Liver (tissue), 9 donors: ENCODE measurements around the gene HOXB2. TPM values are rescaled to one million over a fixed set of nuclear protein-coding genes. Genes with fewer than 3 reads are reported as not detected.

Experiments used
- DNase-seq: peaks from one replicate; pipeline ENCODE4 v3.0.0-alpha.2; 2017; ENCODE audit warnings: low spot score
- H3K27ac ChIP-seq, 2 donors: one replicate each; pipeline ENCODE4 v1.7.0; 2013; ENCODE audit warnings: inconsistent platforms in 2 of 2, low read length in 2 of 2, control low read depth in 1 of 2, low read depth in 1 of 2, mild to moderate bottlenecking in 1 of 2
- H3K27me3 ChIP-seq, 4 donors: one replicate each; pipeline versions ENCODE4 v1.6.1 to v1.7.0; 2013; ENCODE audit warnings: low read length in 3 of 4, inconsistent platforms in 1 of 4, mild to moderate bottlenecking in 1 of 4, moderate library complexity in 1 of 4; ENCODE audit not compliant: control insufficient read depth in 4 of 4, insufficient read depth in 4 of 4
- H3K36me3 ChIP-seq, 4 donors: one replicate each; pipeline versions ENCODE4 v1.6.1 to v1.7.0; 2013; ENCODE audit warnings: low read length in 3 of 4, mild to moderate bottlenecking in 3 of 4, low read depth in 1 of 4, moderate library complexity in 1 of 4; ENCODE audit not compliant: control insufficient read depth in 4 of 4, insufficient read depth in 3 of 4
- H3K4me1 ChIP-seq, 4 donors: one replicate each; pipeline versions ENCODE4 v1.6.1 to v1.7.0; 2013; ENCODE audit warnings: low read length in 3 of 4, mild to moderate bottlenecking in 3 of 4, moderate library complexity in 1 of 4; ENCODE audit not compliant: control insufficient read depth in 4 of 4, insufficient read depth in 4 of 4
- H3K4me3 ChIP-seq, 3 donors: one replicate each; pipeline versions ENCODE4 v1.6.1 to v1.7.0; 2013; ENCODE audit warnings: low read length in 3 of 3, control low read depth in 1 of 3, low read depth in 1 of 3, mild to moderate bottlenecking in 1 of 3
- H3K9ac ChIP-seq, 2 donors: one replicate each; pipeline ENCODE4 v1.7.0; 2013; ENCODE audit warnings: low read length in 2 of 2, mild to moderate bottlenecking in 2 of 2, moderate library complexity in 2 of 2, control low read depth in 1 of 2, low read depth in 1 of 2
- H3K9me3 ChIP-seq, 4 donors: one replicate each; pipeline versions ENCODE4 v1.6.1 to v1.7.0; 2013; ENCODE audit warnings: low read length in 3 of 4; ENCODE audit not compliant: control insufficient read depth in 4 of 4
- ATF3 ChIP-seq: IDR thresholded peaks from 2 replicates; pipeline ENCODE4 v1.6.1; 2016; ENCODE audit warnings: antibody characterized with exemption
- CTCF ChIP-seq: fragments of 150-350 bp; IDR thresholded peaks from 2 replicates; pipeline ENCODE4 v1.5.1; 2017; ENCODE audit warnings: improper control_type of control experiment, low read depth, low read length; ENCODE audit not compliant: missing input control
- EGR1 ChIP-seq, 2 donors: IDR thresholded peaks; 2 replicates each; pipeline ENCODE4 v1.6.1; 2016 to 2018; ENCODE audit warnings: antibody characterized with exemption in 2 of 2, low read depth in 2 of 2
- FOXA1 ChIP-seq: IDR thresholded peaks from 2 replicates; pipeline ENCODE4 v1.6.1; 2016; ENCODE audit warnings: antibody characterized with exemption
- FOXA2 ChIP-seq: IDR thresholded peaks from 2 replicates; pipeline ENCODE4 v1.6.1; 2016; ENCODE audit warnings: antibody characterized with exemption
- GABPA ChIP-seq, 2 donors: IDR thresholded peaks in 1 of 2; conservative IDR thresholded peaks in 1 of 2; 2 replicates each; pipeline ENCODE4 v1.6.1; 2016; ENCODE audit warnings: antibody characterized with exemption in 2 of 2, mild to moderate bottlenecking in 1 of 2, moderate library complexity in 1 of 2
- HNF4A ChIP-seq, 2 donors: conservative IDR thresholded peaks; 2 replicates each; pipeline ENCODE4 v1.6.1; 2016; ENCODE audit warnings: antibody characterized with exemption in 2 of 2, mild to moderate bottlenecking in 2 of 2
- HNF4G ChIP-seq: IDR thresholded peaks from 2 replicates; pipeline ENCODE4 v1.6.1; 2016; ENCODE audit warnings: antibody characterized with exemption
- JUND ChIP-seq, 2 donors: IDR thresholded peaks; 2 replicates each; pipeline ENCODE4 v1.6.1; 2016; ENCODE audit warnings: antibody characterized with exemption in 2 of 2
- MAX ChIP-seq: IDR thresholded peaks from 2 replicates; pipeline ENCODE4 v1.6.1; 2016; ENCODE audit warnings: antibody characterized with exemption
- NR2F2 ChIP-seq: IDR thresholded peaks from 2 replicates; pipeline ENCODE4 v1.6.1; 2016; ENCODE audit warnings: antibody characterized with exemption
- RAD21 ChIP-seq, 2 donors: IDR thresholded peaks; 2 replicates each; pipeline ENCODE4 v1.6.1; 2016; ENCODE audit warnings: antibody characterized with exemption in 2 of 2, mild to moderate bottlenecking in 2 of 2
- REST ChIP-seq: IDR thresholded peaks from 2 replicates; pipeline ENCODE4 v1.6.1; 2016; ENCODE audit warnings: antibody characterized with exemption, mild to moderate bottlenecking
- RXRA ChIP-seq, 2 donors: IDR thresholded peaks; 2 replicates each; pipeline ENCODE4 v1.6.1; 2017 to 2018; ENCODE audit warnings: antibody characterized with exemption in 2 of 2, mild to moderate bottlenecking in 1 of 2
- SP1 ChIP-seq: IDR thresholded peaks from 2 replicates; pipeline ENCODE4 v1.6.1; 2018; ENCODE audit warnings: antibody characterized with exemption, mild to moderate bottlenecking
- TAF1 ChIP-seq: conservative IDR thresholded peaks from 2 replicates; pipeline ENCODE4 v1.6.1; 2016; ENCODE audit warnings: antibody characterized with exemption, mild to moderate bottlenecking
- YY1 ChIP-seq: IDR thresholded peaks from 2 replicates; pipeline ENCODE4 v1.6.1; 2016; ENCODE audit warnings: antibody characterized with exemption, mild to moderate bottlenecking
- WGBS: extraction: QIAGEN DNeasy Blood & Tissue Kit; methylation state at CpG from one replicate; pipeline ENCODE4 v1.1.7; 2013; 5-methylcytosine and 5-hydroxymethylcytosine counted together
- polyA plus RNA-seq, 2 donors: library from polyadenylated mRNA; stranded (reverse) in 1 of 2; unstranded in 1 of 2; fragments of 200-250 nt in 1 of 2; fragments of >200 nt in 1 of 2; fragmentation: Nextera tagmentation in 1 of 2; extraction: Ambion mirVana in 1 of 2; gene quantifications; one replicate each; pipeline versions ENCODE4 v1.2.1 to v1.2.3, GENCODE V29; 2013 to 2015
- total RNA-seq, 2 donors: library from RNA; depleted of rRNA; stranded (reverse); fragments of >200 nt; gene quantifications; one replicate each; pipeline ENCODE4 v1.2.3, GENCODE V29; 2014
- TF ChIP-seq, protein P1 (sequence below): IDR thresholded peaks from 2 replicates; pipeline ENCODE4 v1.6.1; 2016; ENCODE audit warnings: antibody characterized with exemption
- donor health status: healthy.
- donor health status: healthy.
- donor health status: healthy.
- donor health status: healthy.
- donor health status: healthy.

Gene HOXB2
- total and polyA plus RNA-seq, 4 donors = 0.67 to 2.5 (median 1.8) TPM

DNA sequence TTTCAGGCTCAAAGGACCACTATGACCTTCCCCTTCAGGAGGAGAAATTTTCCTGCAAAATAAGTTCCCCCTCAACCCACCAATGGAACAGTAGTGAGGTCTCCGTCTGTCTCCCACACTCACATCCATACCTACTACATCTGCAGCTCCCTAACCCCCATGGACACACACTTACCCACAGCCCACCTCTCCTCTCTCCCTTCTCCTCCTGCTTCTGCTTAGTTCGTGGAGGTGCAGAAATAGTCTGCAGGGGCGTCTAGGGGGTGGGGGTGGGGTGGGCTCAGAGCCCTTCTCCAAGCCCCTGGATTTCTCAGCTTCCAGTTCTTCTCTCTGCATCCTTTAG, 24.3 kb upstream of the HOXB2 start:
- Histone ChIP-seq H3K36me3 (no peaks in the 10 kb centered on the region), H3K4me3 (peak overlapping the region in 1 of 3 donors; percentile 5), H3K9ac (peak overlapping the region in 1 of 2 donors; percentile 36), H3K27me3 (peaks cover 0 to 38% (median 9%) of the 10 kb centered on the region in 4 donors), H3K27ac (no peak overlapping the region), H3K4me1 (peaks cover 0 to 2% (median 0%) of the 10 kb centered on the region in 4 donors), H3K9me3 (no peaks in the 10 kb centered on the region)
- WGBS = 21% methylated on average over 3 of the region's 3 CpGs
- no peak for DNase-seq
- no peak for TF ChIP-seq RXRA (IDR thresholded peaks at IDR 0.05)
- TF ChIP-seq, protein P1, sequence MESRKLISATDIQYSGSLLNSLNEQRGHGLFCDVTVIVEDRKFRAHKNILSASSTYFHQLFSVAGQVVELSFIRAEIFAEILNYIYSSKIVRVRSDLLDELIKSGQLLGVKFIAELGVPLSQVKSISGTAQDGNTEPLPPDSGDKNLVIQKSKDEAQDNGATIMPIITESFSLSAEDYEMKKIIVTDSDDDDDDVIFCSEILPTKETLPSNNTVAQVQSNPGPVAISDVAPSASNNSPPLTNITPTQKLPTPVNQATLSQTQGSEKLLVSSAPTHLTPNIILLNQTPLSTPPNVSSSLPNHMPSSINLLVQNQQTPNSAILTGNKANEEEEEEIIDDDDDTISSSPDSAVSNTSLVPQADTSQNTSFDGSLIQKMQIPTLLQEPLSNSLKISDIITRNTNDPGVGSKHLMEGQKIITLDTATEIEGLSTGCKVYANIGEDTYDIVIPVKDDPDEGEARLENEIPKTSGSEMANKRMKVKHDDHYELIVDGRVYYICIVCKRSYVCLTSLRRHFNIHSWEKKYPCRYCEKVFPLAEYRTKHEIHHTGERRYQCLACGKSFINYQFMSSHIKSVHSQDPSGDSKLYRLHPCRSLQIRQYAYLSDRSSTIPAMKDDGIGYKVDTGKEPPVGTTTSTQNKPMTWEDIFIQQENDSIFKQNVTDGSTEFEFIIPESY = no peak
- TF ChIP-seq HNF4A (conservative IDR thresholded peaks at IDR 0.05) = no peak
- no peak for TF ChIP-seq EGR1 (IDR thresholded peaks at IDR 0.05; ENCODE audit: low read depth in 2 of 2)
- no peak for TF ChIP-seq ATF3
- TF ChIP-seq REST = no peak
- no peak for TF ChIP-seq FOXA1
- no peak for TF ChIP-seq GABPA (IDR thresholded peaks at IDR 0.05 in 1 of 2, conservative IDR thresholded peaks at IDR 0.05 in 1 of 2)
- no peak for TF ChIP-seq JUND (IDR thresholded peaks at IDR 0.05)
- no peak for TF ChIP-seq SP1
- no peak for TF ChIP-seq RAD21 (IDR thresholded peaks at IDR 0.05)
- no peak for TF ChIP-seq CTCF
- TF ChIP-seq YY1 = no peak
- no peak for TF ChIP-seq FOXA2
- TF ChIP-seq HNF4G = no peak
- no peak for TF ChIP-seq NR2F2
- TF ChIP-seq TAF1 = no peak
- no peak for TF ChIP-seq MAX
